Nephron (organoid): ENCODE data around the gene NUCB1.

Source experiments
- H3K27ac Mint-ChIP-seq, 3 experiments: 2 replicates each; pipeline ENCODE4 v1.8.0; 2020; ENCODE audit warnings: mixed read lengths in 3 of 3, mild to moderate bottlenecking in 2 of 3, moderate library complexity in 1 of 3
- H3K27me3 Mint-ChIP-seq: 2 replicates; pipeline ENCODE4 v1.8.0; 2021; ENCODE audit warnings: low read depth, mild to moderate bottlenecking, moderate library complexity, mixed read lengths
- H3K36me3 Mint-ChIP-seq: 2 replicates; pipeline ENCODE4 v1.8.0; 2020; ENCODE audit warnings: low read depth, mixed read lengths
- H3K4me1 Mint-ChIP-seq: 2 replicates; pipeline ENCODE4 v1.8.0; 2020; ENCODE audit warnings: mixed read lengths
- H3K4me3 Mint-ChIP-seq, 3 experiments: 2 replicates each; pipeline ENCODE4 v1.8.0; 2020; ENCODE audit warnings: mild to moderate bottlenecking in 3 of 3, mixed read lengths in 3 of 3, moderate library complexity in 2 of 3
- H3K9me3 Mint-ChIP-seq: 2 replicates; pipeline ENCODE4 v1.8.0; 2020; ENCODE audit warnings: mixed read lengths
- CTCF ChIP-seq, 3 experiments: fragments of 200-600 bp; sonication (generic); IDR thresholded peaks; one replicate each; pipeline ENCODE4 v1.5.0; 2021; ENCODE audit warnings: antibody characterized with exemption in 3 of 3; ENCODE audit not compliant: unreplicated experiment in 3 of 3

Gene NUCB1

GRCh38 chr19:48950159-48950558, 50.0 kb downstream of the NUCB1 start:
- H3K36me3 Mint-ChIP-seq: no peaks in the 10 kb centered on the region
- H3K4me1 Mint-ChIP-seq: peaks cover 6% of the 10 kb centered on the region
- no peak for TF ChIP-seq CTCF (IDR thresholded peaks at IDR 0.05; ENCODE audit: unreplicated experiment in 3 of 3)
- H3K4me3 Mint-ChIP-seq: peak overlapping the region in 1 of 3 experiments; percentile 16
- no peak overlapping the region for H3K27ac Mint-ChIP-seq
- peaks cover 3% of the 10 kb centered on the region for H3K27me3 Mint-ChIP-seq
- no peaks in the 10 kb centered on the region for H3K9me3 Mint-ChIP-seq

GRCh38 chr19:48950830-48951519, 50.9 kb downstream of the NUCB1 start:
- no peak for TF ChIP-seq CTCF (IDR thresholded peaks at IDR 0.05; ENCODE audit: unreplicated experiment in 3 of 3)
- Mint-ChIP-seq H3K4me3 (no peak overlapping the region), H3K27me3 (peaks cover 3% of the 10 kb centered on the region), H3K9me3 (no peaks in the 10 kb centered on the region), H3K27ac (no peak overlapping the region), H3K4me1 (peaks cover 9% of the 10 kb centered on the region), H3K36me3 (peaks cover 2% of the 10 kb centered on the region)

GRCh38 chr19:48953141-48953540, 53.0 kb downstream of the NUCB1 start:
- peaks cover 13% of the 10 kb centered on the region for H3K36me3 Mint-ChIP-seq
- H3K4me1 Mint-ChIP-seq: peaks cover 13% of the 10 kb centered on the region
- H3K27ac Mint-ChIP-seq: peak overlapping the region in 1 of 3 experiments; percentile 56
- H3K9me3 Mint-ChIP-seq: no peaks in the 10 kb centered on the region
- H3K27me3 Mint-ChIP-seq: peaks cover 6% of the 10 kb centered on the region
- TF ChIP-seq CTCF (IDR thresholded peaks at IDR 0.05; ENCODE audit: unreplicated experiment in 3 of 3): no peak
- H3K4me3 Mint-ChIP-seq: peak overlapping the region in 2 of 3 experiments; percentile 21 to 38

- no peak for TF ChIP-seq CTCF (IDR thresholded peaks at IDR 0.05; ENCODE audit: unreplicated experiment in 3 of 3)
- Mint-ChIP-seq H3K27ac (peak overlapping the region; percentile 92 to 97 (median 96)), H3K36me3 (peaks cover 17% of the 10 kb centered on the region), H3K4me3 (peak overlapping the region; percentile 85 to 90 (median 88)), H3K4me1 (peaks cover 13% of the 10 kb centered on the region), H3K9me3 (no peaks in the 10 kb centered on the region), H3K27me3 (peaks cover 4% of the 10 kb centered on the region)
These were observed 54.0 kb downstream of the NUCB1 start for GRCh38 chr19:48953990-48954594.

- Mint-ChIP-seq H3K4me1 (peaks cover 13% of the 10 kb centered on the region), H3K27ac (peak within 1 kb of the TSS; percentile 92 to 97 (median 96)), H3K27me3 (peaks cover 4% of the 10 kb centered on the region), H3K9me3 (no peaks in the 10 kb centered on the region), H3K4me3 (peak within 1 kb of the TSS; percentile 85 to 90 (median 89)), H3K36me3 (peaks cover 17% of the 10 kb centered on the region)
- no peak for TF ChIP-seq CTCF (IDR thresholded peaks at IDR 0.05; ENCODE audit: unreplicated experiment in 3 of 3)
These were observed 54.6 kb downstream of the NUCB1 start, which contains the start of gene BAX for GRCh38 chr19:48954595-48955307. Gene BAX (plus strand): TSS chr19:48954875. CDS start chr19:48954929, 54 bp downstream.
